GM21825 (cell line): Measurements from ENCODE around the gene MYO15A.

Source experiments
- ATAC-seq: cut with Tn5 transposase; IDR thresholded peaks from one replicate; pipeline ENCODE4 v1.9.1; 2021; ENCODE audit warnings: mild to moderate bottlenecking, moderate library complexity; ENCODE audit not compliant: unreplicated experiment

MYO15A gene

GRCh38 chr17:18105027-18105426 is 3.5 kb upstream of the MYO15A start:
- no peak for ATAC-seq

- no peak for ATAC-seq
These were observed 3.0 kb upstream of the MYO15A start for GRCh38 chr17:18105595-18105994.

- no peak for ATAC-seq
These were observed 2.3 kb upstream of the MYO15A start for GRCh38 chr17:18106211-18106610.

GRCh38 chr17:18107061-18107790 is 1.3 kb upstream of the MYO15A start:
- no peak for ATAC-seq

GRCh38 chr17:18107971-18108370 is 585 bp upstream of the MYO15A start:
- no peak for ATAC-seq

GRCh38 chr17:18109935-18110485 is 1.5 kb downstream of the MYO15A start:
- ATAC-seq, result no peak

- no peak for ATAC-seq
These were observed 2.1 kb downstream of the MYO15A start for GRCh38 chr17:18110636-18111145.

- ATAC-seq, result no peak
These were observed 2.9 kb downstream of the MYO15A start for GRCh38 chr17:18111330-18111971.

GRCh38 chr17:18115517-18115916 is 7.0 kb downstream of the MYO15A start:
- ATAC-seq, result no peak

- no peak for ATAC-seq
These were observed 7.5 kb downstream of the MYO15A start for GRCh38 chr17:18116078-18116477.

- no peak for ATAC-seq
These were observed 9.0 kb downstream of the MYO15A start for GRCh38 chr17:18117533-18117932.

- ATAC-seq, result no peak
These were observed 9.7 kb downstream of the MYO15A start for GRCh38 chr17:18117982-18118975.

- ATAC-seq, result no peak
These were observed 10.7 kb downstream of the MYO15A start for GRCh38 chr17:18119166-18119745.

GRCh38 chr17:18119938-18120337 is 11.4 kb downstream of the MYO15A start:
- ATAC-seq, result no peak

- no peak for ATAC-seq
These were observed 12.0 kb downstream of the MYO15A start for GRCh38 chr17:18120461-18121017.

GRCh38 chr17:18121144-18121910 is 12.8 kb downstream of the MYO15A start:
- no peak for ATAC-seq

GRCh38 chr17:18122990-18123753 is 14.6 kb downstream of the MYO15A start:
- ATAC-seq, result no peak

GRCh38 chr17:18124345-18125126 is 16.0 kb downstream of the MYO15A start:
- no peak for ATAC-seq
